GM18861 (cell line): ENCODE data around the gene ZIC4.

ENCODE experiments used
- ATAC-seq: cut with Tn5 transposase; IDR thresholded peaks from one replicate; pipeline ENCODE4 v1.9.1; 2021; ENCODE audit not compliant: unreplicated experiment

Gene ZIC4

DNA sequence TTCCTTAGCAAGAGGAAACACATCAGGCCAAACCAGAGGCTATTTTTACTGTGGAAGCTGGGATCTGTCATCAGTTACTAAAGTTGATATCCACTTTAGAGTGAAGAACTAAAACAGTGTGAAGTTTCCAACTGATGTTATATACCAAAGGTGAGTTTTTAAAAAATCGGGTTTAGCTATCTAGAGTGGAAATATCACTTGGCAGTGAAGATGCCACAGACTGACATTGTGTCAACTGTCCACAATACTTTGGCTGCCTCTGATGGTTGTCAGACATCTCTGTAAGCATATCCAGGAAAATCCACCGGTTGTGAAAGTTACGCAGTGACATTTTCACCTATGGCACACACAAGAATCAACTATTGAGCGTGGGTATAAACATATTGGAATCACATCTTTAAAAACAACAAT, 12.0 kb upstream of the ZIC4 start:
- no peak for ATAC-seq

DNA sequence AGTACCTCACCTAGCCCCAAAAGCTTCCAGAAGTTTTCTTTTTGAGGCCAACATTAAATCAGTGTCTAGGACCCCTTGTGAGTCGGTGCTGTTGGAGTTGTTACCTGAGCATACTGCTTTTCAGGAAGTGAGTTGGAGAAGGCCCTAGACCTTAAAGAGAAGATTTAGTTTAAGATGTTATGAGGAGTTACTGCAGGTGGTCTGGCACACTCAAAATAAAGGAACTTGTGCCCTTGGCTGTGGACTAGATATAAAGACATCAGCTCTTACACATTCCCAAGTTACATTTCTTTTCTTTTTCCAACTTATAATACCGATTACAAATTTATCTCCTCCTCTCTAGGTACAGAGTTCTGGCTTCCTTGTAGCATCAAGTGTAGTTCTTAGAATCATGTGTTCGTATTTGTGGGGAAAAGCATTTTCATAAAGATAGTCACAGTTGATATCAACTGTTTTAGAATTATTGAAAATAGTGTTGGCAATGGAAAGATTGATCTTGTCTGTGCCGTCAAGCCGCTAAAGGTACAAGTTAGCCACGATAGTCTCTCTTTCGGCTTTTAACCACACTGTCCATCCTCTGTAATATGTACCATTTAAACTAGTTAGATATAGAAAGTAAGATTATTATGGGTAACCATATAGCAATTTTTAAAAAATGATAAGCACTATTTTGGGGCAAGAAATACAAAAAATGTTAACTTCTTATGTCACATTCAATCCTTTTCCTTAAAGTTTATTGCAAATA, 11.4 kb upstream of the ZIC4 start:
- ATAC-seq: no peak

DNA sequence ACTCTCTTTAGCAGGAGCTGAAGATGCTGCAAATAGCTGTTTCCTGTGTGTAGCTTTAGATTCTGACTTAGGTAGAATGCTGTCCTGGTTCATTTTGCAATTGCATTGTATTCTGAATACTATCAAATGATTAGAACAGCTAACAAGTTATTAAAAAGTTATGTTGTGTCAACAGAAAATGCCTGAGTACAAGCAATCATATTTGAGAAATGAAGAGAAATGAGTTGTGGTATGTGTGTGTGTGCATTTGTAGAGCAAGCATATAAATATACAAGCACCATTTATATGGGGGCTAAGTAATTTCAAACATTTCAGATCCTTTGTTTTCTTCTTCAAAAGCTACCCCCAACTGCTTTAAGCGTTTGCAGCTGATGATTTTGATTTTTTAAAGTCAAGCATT, 10.6 kb upstream of the ZIC4 start:
- ATAC-seq: no peak

DNA sequence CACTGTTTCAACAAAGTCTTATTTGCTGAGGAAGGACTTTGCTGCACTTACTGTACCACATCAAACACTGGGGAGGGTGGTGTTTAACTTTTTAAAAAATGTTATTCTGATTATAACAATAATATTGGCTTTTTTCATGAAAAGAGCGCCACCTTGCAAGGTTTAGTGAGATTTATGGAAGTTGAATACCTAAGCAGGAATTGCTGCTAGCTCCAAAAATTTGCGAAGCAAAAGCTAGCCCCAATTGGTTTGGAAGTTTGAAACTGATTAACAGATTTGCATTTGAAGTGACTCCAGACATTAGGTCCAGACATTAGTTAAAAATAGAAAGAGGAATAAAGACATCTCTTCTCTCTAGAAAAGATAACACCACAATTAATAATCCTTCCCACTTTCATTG, 9.5 kb upstream of the ZIC4 start:
- ATAC-seq: no peak

DNA sequence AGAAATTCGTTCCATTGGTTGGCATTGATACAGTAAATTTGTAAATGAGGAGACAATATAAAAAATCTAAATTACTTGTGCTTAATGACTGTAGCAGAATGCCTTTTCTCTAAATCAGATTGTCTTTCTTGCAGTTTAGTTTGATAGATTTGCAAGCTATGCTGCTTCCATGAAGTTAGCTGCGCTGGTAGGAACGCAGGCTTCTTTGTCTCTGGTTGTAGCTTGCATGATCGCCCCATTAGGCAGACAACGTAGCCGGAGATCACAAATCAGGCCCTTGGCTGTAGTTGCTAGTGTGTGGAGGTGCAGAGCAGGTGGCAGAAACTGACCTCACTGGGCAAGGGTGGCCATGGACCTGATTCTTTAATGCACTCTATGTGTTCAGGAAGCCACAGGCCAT, 8.9 kb upstream of the ZIC4 start:
- ATAC-seq: no peak

DNA sequence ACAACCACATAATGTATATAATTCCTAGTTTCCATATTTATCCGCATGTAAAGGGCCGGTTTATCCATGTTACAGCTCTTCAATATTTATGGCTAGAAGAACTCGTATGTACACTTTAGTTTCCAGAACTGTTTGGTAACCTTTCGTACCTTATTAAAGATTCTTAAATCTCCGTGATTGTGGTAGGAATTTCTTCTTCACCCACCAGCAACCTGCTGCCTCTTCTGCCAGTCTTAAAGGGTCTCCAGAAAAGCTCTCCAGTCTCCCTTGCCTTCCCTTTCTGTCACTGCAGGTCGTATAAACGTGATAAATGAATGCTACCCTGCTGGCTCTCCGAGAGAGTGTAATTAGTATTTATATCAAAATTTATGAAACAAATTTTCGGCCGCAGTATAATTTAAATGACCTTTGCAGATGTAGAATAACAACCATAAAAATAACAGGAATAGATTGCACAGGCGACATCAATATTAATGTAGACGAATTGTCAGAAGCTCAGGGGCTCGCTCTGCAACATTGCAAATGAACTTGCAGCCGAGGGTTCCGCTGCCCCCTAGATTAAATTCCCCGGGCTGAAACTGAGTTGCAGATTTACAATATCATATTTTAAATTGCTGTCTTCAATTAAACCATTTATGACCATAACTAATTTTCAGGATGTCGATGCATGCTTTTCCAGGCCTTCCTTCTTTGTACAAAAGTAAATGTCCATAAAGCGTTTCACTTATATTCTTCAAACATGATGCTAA, 8.2 kb upstream of the ZIC4 start:
- ATAC-seq: no peak

DNA sequence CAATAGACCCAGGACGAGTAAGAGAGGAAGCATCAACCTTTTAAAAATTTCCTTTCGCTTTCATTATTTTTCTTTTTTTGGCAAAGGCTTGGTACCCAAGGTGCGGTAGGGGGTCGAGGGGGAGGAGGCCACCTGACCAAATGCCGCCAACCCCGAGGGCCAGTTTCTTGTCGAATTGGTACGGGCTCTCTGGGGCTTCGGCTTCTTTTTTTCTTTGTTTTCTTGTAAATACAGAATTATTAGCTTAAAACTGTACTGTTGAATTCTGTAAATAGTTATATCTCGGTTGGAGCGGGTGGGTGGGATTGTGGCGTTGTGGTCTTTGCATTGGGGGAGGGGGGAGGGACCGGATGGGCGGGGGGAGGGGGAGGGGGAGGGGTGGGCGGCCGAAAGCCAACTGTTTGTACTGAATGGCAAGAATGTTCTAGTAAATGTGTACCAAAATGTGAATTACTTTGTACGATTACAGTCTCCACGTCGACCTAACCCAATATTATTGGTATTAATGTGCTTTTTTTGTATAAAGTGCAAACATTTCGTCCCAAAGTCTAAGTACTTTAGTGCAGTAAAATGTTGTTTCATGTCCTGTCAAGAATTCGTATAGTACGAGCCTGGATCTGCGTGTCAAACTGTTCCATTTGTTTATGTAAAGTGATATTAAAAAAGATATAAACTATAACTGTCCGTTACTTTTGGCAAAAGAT, 7.5 kb upstream of the ZIC4 start:
- no peak for ATAC-seq

DNA sequence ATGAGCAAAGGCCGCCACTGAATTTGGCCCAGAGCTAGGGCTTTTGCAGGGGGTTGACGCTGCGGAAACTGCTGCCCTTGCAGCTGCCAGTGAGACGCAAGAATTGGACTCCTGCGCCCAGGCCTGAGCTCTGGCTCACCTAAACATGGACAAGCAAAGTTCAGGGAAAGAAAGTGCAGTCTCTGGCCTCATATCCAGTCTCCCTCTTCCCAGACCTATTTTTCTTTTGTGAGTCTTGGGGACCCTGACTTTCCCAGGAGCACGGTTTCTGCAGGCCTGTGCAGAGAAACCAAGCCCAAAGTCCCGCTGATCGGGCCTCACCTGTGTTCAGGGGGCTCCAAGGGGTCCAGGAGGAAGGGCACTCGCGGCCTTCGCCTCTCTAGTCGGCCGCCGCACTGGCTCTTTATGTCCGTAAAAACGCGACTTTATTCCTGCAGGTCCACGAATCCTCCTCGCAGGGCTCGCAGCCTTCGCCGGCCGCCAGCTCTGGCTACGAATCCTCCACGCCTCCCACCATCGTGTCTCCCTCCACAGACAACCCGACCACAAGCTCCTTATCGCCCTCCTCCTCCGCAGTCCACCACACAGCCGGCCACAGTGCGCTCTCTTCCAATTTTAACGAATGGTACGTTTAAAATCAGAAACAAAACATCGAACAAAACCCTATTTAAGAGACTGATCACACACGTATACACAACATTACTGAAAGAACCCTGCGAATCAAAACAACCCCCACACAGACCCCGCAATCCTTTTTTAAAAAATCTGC, 6.8 kb upstream of the ZIC4 start:
- no peak for ATAC-seq

DNA sequence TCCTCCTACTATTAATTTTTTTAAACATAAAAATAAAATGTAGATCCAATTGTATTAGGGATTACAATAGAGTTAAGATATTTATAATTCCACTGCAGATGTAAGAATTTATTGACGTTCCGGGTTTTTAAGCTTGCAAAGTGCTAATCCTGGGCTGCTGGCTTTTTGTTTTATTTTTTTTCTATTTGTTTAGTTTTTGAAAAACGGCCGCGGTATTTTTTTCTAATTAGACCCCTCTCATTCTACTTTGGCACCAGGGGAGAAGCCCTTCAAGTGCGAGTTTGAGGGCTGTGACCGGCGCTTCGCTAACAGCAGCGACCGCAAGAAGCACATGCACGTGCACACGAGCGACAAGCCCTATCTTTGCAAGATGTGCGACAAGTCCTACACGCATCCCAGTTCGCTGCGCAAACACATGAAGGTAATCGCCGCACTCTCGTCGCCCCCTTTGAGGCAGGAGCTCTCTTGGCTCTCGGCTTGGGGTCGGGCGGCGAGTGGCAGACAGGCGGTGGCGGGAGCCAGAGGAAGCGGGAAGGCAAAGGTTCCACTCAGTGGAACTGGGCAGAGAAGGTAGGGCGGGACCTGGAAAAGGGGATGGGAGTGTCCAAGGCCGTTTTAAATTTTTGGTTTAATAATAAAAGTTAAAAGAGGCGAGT, 6.0 kb upstream of the ZIC4 start:
- ATAC-seq: no peak

DNA sequence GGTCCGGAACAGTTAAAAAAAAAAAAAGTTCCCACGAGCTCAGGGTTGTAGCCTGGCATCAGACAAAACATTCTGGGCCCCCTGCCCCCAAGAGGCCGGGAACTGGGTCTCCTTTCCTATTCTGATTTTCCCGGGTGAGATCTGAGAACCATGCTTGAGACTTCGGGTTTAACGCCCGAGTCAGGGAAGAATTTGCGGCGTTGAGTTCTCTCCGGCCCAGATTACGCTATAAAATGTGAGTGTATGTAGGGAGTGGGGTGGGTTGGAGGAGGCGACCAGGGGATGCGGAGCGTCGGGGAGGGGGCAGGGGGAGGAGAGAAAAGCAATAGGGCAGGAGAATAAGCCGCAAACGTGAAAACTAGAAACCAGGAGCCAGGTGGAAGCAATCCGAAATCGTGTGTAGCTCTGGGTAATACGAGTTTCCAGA, 5.5 kb upstream of the ZIC4 start:
- ATAC-seq: no peak

DNA sequence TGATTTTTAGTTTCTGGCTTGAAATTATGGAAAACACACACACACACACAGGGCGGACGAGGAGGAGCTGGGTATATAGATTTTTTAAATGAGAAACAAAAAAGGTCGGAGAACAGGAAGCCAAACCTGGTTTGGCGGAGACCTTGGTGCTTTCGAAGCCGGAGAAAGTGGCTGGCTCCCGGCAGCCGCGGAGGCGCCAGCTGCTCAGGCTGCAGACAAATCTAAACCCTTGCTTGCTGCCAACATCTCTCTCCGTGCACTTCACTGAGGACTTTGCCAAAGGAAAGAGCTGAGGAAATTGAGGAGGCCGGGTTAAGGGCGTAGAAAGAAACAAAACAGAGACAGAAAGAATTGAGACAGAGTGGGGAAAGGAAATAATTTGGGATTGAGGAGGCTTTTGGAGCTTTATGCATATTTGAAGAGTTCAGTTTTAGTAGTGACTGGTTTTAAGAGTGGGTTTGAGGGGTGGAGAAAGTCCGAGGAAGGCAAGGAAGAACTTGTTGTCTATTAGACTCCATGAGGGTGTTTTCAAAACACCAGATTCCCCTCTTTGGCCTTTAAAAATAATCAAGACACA, 5.0 kb upstream of the ZIC4 start:
- ATAC-seq: no peak

DNA sequence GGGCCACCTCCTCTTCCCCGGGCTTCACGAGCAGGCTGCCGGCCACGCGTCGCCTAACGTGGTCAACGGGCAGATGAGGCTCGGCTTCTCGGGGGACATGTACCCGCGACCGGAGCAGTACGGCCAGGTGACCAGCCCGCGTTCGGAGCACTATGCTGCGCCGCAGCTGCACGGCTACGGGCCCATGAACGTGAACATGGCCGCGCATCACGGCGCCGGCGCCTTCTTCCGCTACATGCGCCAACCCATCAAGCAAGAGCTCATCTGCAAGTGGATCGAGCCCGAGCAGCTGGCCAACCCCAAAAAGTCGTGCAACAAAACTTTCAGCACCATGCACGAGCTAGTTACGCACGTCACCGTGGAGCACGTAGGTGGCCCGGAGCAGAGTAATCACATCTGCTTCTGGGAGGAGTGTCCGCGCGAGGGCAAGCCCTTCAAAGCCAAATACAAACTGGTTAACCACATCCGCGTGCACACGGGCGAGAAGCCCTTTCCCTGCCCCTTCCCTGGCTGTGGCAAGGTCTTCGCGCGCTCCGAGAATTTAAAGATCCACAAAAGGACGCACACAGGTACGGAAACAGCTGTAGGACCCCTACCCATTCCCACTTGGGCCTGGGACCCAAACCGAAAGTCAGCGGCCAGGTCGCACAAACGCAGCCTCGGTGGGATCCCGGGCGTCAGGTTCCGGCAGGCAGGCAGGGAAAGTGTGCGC, 4.3 kb upstream of the ZIC4 start:
- ATAC-seq: no peak

DNA sequence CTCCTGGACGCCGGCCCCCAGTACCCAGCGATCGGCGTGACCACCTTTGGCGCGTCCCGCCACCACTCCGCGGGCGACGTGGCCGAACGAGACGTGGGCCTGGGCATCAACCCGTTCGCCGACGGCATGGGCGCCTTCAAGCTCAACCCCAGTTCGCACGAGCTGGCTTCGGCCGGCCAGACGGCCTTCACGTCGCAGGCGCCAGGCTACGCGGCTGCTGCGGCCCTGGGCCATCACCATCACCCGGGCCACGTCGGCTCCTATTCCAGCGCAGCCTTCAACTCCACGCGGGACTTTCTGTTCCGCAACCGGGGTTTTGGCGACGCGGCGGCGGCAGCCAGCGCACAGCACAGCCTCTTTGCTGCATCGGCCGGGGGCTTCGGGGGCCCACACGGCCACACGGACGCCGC, 3.8 kb upstream of the ZIC4 start:
- no peak for ATAC-seq

DNA sequence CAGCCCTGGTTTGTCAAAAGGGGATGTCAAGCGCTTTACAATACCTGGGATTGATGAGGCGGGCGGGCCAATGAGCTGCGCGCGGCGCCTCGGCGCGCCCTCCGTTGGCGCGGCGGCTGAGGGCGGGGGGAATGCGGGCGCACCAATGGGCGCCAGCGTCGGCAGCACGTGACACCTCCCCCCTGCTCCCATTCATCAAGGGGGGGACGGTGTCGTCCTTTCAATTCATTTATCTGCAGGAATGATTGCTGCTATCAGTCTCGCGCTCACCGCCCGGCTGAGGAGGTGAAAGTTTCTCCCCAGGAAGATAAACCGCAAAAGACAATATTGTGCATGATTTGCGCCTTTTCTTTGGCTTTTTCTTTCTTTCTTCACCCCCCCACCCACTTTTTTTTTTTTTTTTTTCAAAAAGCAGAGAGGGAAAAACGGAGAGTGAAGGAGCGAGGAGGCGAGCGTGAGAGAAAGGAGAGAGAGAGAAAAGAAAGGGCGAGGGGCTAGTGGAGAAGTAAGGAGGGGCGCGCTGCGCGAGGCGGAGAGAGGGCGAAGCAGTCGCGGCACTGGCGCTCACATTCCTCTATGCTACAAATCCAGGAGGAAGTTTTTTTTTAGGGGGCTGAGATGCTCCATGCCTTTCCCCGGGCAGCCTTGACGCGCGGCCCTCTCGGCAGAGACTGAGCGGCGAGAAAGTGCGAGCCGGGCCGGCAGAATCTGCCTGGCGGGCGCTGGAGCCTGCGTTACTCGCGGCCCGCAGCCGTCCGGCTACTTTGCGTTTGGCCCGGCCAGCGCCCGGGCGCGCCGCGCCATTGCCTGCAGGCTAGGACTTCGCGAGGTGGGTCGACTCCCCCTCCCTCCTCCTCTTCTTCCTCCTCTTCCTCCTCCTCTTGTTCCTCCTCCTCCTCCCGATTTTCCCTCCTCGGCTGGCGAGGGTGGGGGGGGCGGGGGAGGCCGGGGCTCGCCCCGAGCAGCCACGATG, 3.1 kb upstream of the ZIC4 start, which contains the start of gene ZIC1:
Gene ZIC1 (plus strand): TSS at position 223 of the 973 bp plus-strand sequence. CDS start 748 bp downstream, at position 971.
- no peak for ATAC-seq

DNA sequence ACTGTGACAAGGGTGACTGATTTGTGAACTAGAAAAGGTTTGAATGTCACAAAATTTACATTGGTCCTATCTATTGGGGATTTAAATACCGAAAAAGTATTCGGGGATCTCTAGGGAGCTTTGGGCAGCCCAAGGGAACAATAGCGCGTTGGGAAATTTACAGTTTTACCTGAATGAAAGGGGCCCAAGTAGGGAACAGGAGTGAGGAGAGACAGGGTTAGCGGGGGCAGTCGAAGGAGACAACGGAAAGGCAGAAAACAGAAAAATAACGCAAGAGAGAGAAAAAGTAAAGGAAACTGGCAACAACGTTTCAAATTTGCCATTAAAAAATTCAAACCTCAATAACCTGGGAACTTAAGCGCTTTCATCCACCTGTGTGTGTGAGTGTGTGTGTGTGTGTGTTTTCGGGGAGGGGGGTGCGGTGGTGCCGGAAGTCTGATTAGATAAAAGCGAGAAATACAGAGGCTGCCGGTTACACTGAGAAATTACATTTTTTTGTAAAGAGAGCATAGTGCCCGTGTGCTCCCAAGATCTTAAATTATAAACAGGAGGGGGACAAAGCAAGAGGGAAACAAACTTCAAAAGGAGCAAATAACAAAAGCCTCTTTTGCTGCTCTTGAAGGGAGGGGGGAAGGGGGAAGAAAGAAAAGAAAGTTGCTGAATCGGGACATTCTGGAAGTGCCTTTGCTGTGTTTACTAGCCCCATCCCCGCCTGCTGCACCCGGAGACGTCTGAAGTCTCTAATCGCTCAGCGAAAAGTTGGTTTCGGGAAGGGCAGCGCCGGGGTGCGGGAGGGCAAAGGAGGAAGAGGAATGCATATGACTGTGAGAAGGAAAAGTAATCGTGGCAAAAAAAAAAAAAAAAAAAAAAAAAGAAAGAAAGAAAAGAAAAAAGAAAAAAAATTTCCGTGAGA, 2.1 kb upstream of the ZIC4 start:
- no peak for ATAC-seq

DNA sequence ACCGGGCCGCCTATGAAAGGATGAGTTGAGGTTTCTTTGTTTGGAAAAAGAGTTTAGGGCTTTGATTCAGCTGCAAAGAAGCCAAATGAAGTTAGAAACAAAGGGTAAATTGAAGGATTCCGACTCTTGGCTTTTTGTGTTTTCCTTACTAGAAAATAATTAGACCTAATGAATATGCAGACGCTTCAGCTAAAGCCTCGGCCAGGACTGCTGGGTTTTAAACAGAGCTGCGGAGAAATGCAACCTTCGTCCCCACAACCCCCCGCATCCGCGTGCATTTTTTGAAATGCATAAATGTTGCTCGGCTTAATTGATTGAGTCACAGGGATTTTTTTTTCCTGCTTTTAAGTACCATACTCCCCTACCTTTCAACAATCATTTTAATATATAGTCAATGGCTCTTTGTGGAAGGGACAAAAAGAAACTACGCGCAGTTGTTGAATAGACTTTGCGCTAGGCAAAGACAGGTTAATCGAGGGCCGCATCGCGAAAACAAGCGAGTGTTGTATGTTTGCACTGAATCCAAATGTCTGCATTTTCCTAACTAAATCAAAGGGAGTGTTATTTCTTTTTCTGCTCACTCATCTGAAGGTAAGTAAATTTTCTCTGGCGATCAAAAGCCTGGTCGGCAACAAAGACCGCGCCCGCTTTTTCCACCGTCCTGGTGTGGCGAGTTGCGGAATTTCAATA, 1.3 kb upstream of the ZIC4 start:
- ATAC-seq: no peak

DNA sequence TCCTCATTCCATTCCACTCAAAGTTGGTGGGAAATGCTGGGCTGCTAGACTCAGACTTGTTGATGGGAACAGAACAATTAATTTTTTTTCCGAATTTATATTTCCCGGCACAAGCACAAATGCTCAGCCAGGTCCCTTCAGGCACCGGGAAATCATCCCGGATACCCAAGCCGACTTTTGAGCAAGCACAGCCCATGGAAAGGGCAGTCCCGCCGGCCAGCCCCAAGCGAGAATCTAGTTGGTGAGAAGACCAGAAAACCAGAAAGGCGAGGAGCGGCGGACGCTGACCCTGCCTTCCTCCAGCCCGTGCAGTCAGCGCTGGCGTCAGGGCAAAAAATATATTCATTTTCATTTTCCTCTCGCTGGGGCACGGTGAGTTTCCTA, 763 bp upstream of the ZIC4 start:
- ATAC-seq: no peak
